ENCODE measurements around the gene RPL10.
"Not testable (repeated sequence)": the region's sequence is repeated elsewhere in the genome, so short reads cannot be mapped to it uniquely, and the experiment has no call there.

The RPL10 gene

DNA sequence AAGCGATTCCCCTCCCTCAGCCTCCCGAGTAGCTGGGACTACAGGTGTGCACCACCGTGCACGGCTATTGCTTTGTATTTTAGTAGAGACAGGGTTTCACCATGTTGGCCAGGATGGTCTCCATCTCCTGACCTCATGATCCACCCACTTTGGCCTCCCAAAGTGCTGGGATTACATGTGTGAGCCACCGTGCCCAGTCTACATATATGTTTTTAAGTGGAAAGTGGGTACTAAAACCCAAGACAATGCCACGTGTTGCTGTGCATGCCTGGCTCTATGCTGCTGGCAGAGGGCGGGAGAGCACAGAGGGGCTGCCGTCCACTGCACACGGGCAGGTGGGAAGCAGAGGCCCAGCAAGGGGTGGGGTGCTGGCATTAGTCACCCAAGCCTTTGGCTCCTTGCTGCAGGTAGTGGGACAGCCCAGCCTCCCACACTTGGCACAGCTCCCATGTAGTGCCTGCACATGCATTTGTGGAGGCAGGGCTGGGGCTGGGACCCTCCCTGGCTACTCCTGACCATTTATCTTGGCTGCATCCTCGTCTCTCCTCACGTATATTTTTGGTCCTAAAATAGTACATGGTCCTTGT lies 15.6 kb upstream of the RPL10 start:
- no peak overlapping the region for H3K4me3 ChIP-seq (ENCODE audit: low read depth, low read length)
- TF ChIP-seq CTCF (IDR thresholded peaks at IDR 0.05; ENCODE audit: insufficient read depth, low read depth, low read length, missing control alignments) = no peak
- no peak for DNase-seq (ENCODE audit: low read depth)

DNA sequence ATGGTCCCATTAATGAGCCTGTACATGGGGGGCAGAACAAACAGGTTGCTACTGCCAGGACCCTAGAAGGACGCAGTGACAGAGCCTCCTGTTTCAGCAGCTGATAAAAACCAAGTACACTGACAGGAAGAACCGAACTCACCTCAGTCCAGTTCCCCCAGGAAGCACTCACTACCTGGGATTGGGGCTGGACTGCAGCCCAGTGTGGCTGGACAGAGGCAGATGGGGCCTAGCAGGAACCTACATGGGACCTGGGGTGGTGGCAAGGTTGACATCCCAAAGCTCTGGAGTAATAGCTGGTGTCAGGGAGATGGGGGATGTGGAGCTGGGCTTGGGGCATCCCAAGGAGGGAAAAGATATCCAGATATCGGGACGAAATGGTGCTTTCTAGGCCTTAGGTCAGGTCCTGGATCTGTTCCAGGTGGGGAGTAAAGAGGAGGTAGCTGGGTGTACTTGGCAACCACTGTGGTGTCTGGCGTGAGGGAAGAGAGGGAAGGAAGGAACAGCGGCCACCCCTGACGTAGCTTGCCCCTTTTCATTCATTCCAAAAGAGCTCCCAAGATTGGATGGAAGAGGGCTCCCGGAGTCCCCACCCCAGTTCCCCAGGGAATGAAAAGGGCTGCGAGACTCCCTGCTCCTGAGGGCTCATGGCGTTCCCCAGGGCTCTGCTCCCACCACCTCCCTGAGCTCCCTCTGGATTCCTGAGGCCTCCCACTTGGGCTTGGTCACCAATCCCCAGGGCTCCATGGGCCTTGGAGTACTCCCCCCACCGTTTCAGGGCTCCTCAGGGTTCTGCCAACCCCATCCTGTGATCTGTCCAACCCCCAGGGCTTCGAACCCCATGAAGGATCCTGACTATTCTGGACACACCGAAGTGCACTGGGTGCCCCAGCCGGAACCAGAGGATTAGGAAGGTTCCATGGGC lies 14.6 kb upstream of the RPL10 start:
- H3K4me3 ChIP-seq (ENCODE audit: low read depth, low read length) = no peak overlapping the region
- no peak for DNase-seq (ENCODE audit: low read depth)
- TF ChIP-seq CTCF (IDR thresholded peaks at IDR 0.05; ENCODE audit: insufficient read depth, low read depth, low read length, missing control alignments) = no peak

GRCh38 chrX:154384284-154384892 lies 13.8 kb upstream of the RPL10 start:
- TF ChIP-seq CTCF (IDR thresholded peaks at IDR 0.05; ENCODE audit: insufficient read depth, low read depth, low read length, missing control alignments) = no peak
- H3K4me3 ChIP-seq (ENCODE audit: low read depth, low read length) = no peak overlapping the region

DNA sequence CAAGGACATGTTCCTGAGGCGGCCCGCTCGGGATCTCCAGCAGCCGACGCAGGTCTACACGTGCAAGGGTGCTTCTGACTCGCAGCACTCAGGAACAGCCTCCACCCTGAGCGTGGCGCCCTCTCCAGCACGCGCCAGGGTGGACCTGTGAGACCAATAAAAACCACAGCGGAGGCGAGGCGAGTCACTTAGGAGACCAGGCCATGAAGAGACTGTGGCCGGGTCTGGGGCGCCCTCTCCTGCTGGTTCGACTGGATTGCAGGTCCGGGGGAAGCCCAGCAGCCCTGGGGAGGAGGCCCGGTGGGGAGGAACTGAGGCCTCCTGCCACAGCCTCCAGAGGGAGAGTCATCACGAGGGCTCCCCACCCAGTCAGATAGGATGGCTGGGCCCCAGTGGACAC lies 10.1 kb upstream of the RPL10 start:
- not testable (repeated sequence) for H3K4me3 ChIP-seq (ENCODE audit: low read depth, low read length); DNase-seq (ENCODE audit: low read depth)

More at GRCh38 chrX:154384284-154384892, 13.8 kb upstream of the RPL10 start:
- no peak for DNase-seq (ENCODE audit: low read depth)

- DNase-seq (ENCODE audit: low read depth); H3K4me3 ChIP-seq (ENCODE audit: low read depth, low read length): not testable (repeated sequence)
Measured at GRCh38 chrX:154388649-154389048, 9.5 kb upstream of the RPL10 start.

- not testable (repeated sequence) for DNase-seq (ENCODE audit: low read depth); H3K4me3 ChIP-seq (ENCODE audit: low read depth, low read length)
Measured at GRCh38 chrX:154389812-154390747, 8.1 kb upstream of the RPL10 start.

DNA sequence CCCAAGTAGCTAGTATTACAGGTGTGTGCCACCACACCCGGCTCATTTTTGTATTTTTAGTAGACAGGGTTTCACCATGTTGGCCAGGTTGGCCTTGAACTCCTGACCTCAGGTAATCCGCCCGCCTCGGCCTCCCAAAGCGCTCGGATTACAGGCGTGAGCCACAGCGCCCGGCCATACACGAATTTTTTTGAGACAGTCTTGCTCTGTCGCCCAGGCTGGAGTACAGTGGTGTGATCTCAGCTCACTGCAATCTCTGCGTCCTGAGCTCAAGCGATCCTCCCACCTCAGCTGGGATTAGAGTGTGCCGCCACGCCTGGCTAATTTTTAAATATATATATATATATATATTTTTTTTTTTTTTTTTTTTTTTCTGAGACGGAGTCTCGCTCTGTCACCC lies 1.8 kb upstream of the RPL10 start:
- not testable (repeated sequence) for H3K4me3 ChIP-seq (ENCODE audit: low read depth, low read length); DNase-seq (ENCODE audit: low read depth)

DNA sequence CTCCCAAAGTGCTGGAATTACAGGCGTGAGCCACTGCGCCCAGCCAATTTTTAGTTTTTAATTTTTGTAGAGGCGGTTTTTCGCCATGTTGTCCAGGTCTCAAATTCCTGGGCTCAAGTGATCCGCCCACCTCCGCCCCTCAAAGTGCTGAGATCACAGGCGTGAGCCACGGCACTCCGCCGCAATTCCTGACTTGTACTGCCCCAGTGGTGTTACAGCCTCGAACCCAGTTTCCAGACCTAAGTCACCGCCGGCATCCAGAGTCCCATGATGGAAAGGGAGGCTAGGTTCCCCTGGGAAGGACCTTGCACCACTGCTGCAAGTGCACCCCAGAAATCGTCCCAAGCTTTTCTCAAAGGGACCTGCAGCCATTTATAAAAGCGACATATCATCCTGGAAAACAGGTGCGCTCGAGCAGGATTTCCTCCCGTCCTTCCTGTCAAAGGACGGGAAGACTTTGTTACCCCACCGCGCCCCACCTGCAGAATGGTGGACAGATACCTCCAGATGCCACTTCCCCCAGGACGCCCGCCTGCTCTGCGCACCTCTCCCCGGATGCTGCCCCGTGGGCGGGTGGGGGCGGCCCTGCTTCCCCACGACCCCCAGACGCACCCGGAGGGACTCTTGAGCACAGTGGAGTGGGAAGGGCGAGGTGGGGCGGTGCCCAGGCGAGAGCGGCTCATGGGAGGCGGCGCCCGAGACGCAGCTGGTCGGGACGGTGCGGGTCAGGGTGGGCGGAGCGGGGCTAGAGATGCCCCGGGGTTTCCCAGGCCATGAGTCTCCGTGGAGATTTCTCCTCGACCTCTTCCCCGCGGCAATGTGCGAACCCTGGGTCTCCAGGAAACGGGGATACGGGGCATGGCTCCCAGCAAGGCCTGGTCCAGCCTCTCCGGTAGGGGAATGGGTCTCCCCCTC lies 947 bp upstream of the RPL10 start:
- H3K4me3 ChIP-seq (ENCODE audit: low read depth, low read length) = peak overlapping the region; percentile 83
- TF ChIP-seq CTCF (IDR thresholded peaks at IDR 0.05; ENCODE audit: insufficient read depth, low read depth, low read length, missing control alignments) = no peak
- DNase-seq (ENCODE audit: low read depth) = peak; percentile 85
